GM12878 (cell line): ENCODE measurements around the gene CD55. TPM values are rescaled to one million over a fixed set of nuclear protein-coding genes. Genes with fewer than 3 reads are reported as not detected.
A peak's percentile ranks its signal among the peaks of the same experiment; 100 is the strongest.

Experiments
- ATF2 ChIP-seq: IDR thresholded peaks from 2 replicates; pipeline ENCODE4 v1.6.1; 2012; ENCODE audit warnings: low read length, inconsistent platforms
- CUX1 ChIP-seq: IDR thresholded peaks from 2 replicates; pipeline ENCODE4 v1.6.1; 2012; ENCODE audit warnings: improper control_type of control experiment, low read depth, low read length; ENCODE audit not compliant: insufficient replicate concordance
- EZH2 ChIP-seq: IDR thresholded peaks from 2 replicates; pipeline ENCODE4 v1.6.1; 2012; ENCODE audit warnings: low read depth, mild to moderate bottlenecking, control low read depth, inconsistent platforms, low read length, borderline replicate concordance; ENCODE audit not compliant: control insufficient read depth
- FOS ChIP-seq: IDR thresholded peaks from 3 replicates; pipeline ENCODE4 v1.6.1; 2011; ENCODE audit warnings: borderline replicate concordance; ENCODE audit not compliant: insufficient read length; ENCODE audit errors: extremely low read depth
- IRF4 ChIP-seq: IDR thresholded peaks from 2 replicates; pipeline ENCODE4 v1.6.1; 2011; ENCODE audit warnings: low read depth, low read length
- JUNB ChIP-seq: IDR thresholded peaks from 2 replicates; pipeline ENCODE4 v1.6.1; 2016; ENCODE audit warnings: antibody characterized with exemption, mild to moderate bottlenecking
- JUND ChIP-seq: IDR thresholded peaks from 2 replicates; pipeline ENCODE4 v1.6.1; 2012; ENCODE audit warnings: low read depth, mild to moderate bottlenecking, low read length, improper control_type of control experiment, moderate library complexity
- MAX ChIP-seq: IDR thresholded peaks from 2 replicates; pipeline ENCODE4 v1.6.1; 2012; ENCODE audit warnings: low read depth, low read length, improper control_type of control experiment
- MTA3 ChIP-seq: IDR thresholded peaks from 2 replicates; pipeline ENCODE4 v1.6.1; 2012; ENCODE audit warnings: low read length, inconsistent platforms, borderline replicate concordance
- NRF1 ChIP-seq: conservative IDR thresholded peaks from 2 replicates; pipeline ENCODE4 v1.6.1; 2011; ENCODE audit warnings: mild to moderate bottlenecking, low read depth, low read length, improper control_type of control experiment
- RAD21 ChIP-seq: IDR thresholded peaks from 2 replicates; pipeline ENCODE4 v1.6.1; 2011; ENCODE audit warnings: mild to moderate bottlenecking, low read depth, low read length, moderate library complexity; ENCODE audit not compliant: insufficient read depth
- RELB ChIP-seq: fragments of 450-650 bp; IDR thresholded peaks from 2 replicates; pipeline ENCODE4 v1.6.1; 2017; ENCODE audit warnings: low read depth, mild to moderate bottlenecking, moderate library complexity
- SIN3A ChIP-seq: IDR thresholded peaks from 2 replicates; pipeline ENCODE4 v1.6.1; 2012; ENCODE audit warnings: low read depth, low read length, improper control_type of control experiment
- SMAD5 ChIP-seq: IDR thresholded peaks from 2 replicates; pipeline ENCODE4 v1.6.1; 2016; ENCODE audit warnings: antibody characterized with exemption, low read depth
- ZBTB4 ChIP-seq: fragments of 450-650 bp; formaldehyde crosslinking; IDR thresholded peaks from 2 replicates; pipeline ENCODE4 v1.4.0; 2022; ENCODE audit warnings: mild to moderate bottlenecking, moderate library complexity
- ZNF207 ChIP-seq: fragments of 450-650 bp; IDR thresholded peaks from 2 replicates; pipeline ENCODE4 v1.6.1; 2014; ENCODE audit warnings: antibody characterized with exemption, mild to moderate bottlenecking, borderline replicate concordance
- ZNF622 ChIP-seq: fragments of 450-650 bp; IDR thresholded peaks from 2 replicates; pipeline ENCODE4 v1.6.1; 2017; ENCODE audit warnings: mild to moderate bottlenecking, inconsistent platforms
- ZSCAN29 ChIP-seq: fragments of 450-650 bp; IDR thresholded peaks from 2 replicates; pipeline ENCODE4 v1.6.1; 2017; ENCODE audit warnings: mild to moderate bottlenecking, moderate library complexity
- polyA plus RNA-seq, 11 experiments: library from polyadenylated mRNA; depleted of rRNA in 4 of 11; unstranded in 6 of 11; stranded (reverse) in 5 of 11; fragments of >200 nt; fragmentation: Nextera tagmentation in 4 of 11; fragmentation: Illumina TruSeq in 1 of 11; extraction: Ambion mirVana in 4 of 11; extraction: Trizol in 1 of 11; gene quantifications; 1 replicate in 1 of 11; 2 replicates in 10 of 11; pipeline versions ENCODE4 v1.2.1 to v1.2.3, GENCODE V29; 2011 to 2016; ENCODE audit warnings: inconsistent platforms in 2 of 11, missing spikeins in 2 of 11, low read depth in 1 of 11
- total RNA-seq, 4 experiments: library from RNA; depleted of rRNA in 3 of 4; stranded (reverse); fragments of >200 nt in 3 of 4; fragmentation: Illumina TruSeq in 1 of 4; extraction: Trizol in 1 of 4; gene quantifications; 2 replicates each; pipeline versions ENCODE4 v1.2.1 to v1.2.3, GENCODE V29; 2013 to 2021

The CD55 gene
- total and polyA plus RNA-seq, 10 of the 15 experiments (the other 5 are each of a cell fraction or from before 2014, with no cell fraction given), result 5.2 to 46.5 (median 15.1) TPM

- TF ChIP-seq FOS (no peak), IRF4 (0 out of 2 replicates have a peak, but pooled peaks have one; percentile 24), RAD21 (no peak), JUND (no peak), ATF2 (no peak), ZNF622 (no peak), MAX (no peak), ZSCAN29 (no peak), RELB (no peak), CUX1 (no peak), SIN3A (no peak; the same call in none of the 2 replicates), ZNF207 (no peak), JUNB (no peak), SMAD5 (no peak), NRF1 (0 out of 2 replicates have a peak, but pooled peaks have one; percentile 4), ZBTB4 (CRISPR knock-in tag) (no peak), EZH2 (no peak), MTA3 (no peak)
These were observed 540 bp downstream of the CD55 start (continued) for GRCh38 chr1:207321790-207322645.
